GM18861 (cell line): ENCODE measurements around the gene GPR153.
"Not testable (repeated sequence)": the region's sequence is repeated elsewhere in the genome, so short reads cannot be mapped to it uniquely, and the experiment has no call there.

ENCODE experiments used
- ATAC-seq: cut with Tn5 transposase; IDR thresholded peaks from one replicate; pipeline ENCODE4 v1.9.1; 2021; ENCODE audit not compliant: unreplicated experiment

Gene GPR153

DNA sequence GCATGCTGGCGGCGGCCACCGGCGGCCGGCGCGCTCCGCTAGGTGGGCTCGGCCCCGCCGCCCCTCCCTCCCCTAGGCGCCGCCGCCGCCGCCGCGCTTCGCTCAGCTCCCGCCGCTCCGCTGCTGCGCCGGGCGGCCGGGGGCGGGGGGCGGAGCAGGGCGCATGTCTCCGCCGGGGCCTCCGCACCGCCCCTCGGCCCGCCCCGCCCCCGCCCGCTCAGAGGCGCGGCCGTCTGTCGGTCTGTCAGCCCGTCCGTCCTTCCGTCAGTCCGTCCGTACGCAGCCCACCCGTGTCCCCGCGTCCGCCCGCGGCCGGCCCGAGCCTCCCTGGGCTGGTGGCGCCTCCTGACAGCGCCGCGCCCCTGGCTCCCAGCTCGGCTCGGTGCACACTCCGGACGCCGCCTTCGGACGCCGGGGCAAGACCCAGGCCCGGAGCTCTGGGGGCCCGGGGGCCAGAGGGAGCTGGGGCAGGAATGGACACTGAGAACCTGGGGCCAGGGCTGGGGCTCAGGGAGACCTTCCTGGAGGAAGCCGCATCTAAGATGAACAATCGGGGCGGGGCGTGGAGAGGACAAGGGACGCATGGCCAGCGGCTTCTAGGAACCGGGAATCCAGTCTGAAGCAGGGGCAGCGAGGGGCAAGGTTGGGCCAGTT lies at the start of gene GPR153:
Gene GPR153, minus strand, starts transcription at position 138 of the 654 bp plus-strand sequence. CDS start 6,193 bp downstream, outside the sequence.
- no peak for ATAC-seq

DNA sequence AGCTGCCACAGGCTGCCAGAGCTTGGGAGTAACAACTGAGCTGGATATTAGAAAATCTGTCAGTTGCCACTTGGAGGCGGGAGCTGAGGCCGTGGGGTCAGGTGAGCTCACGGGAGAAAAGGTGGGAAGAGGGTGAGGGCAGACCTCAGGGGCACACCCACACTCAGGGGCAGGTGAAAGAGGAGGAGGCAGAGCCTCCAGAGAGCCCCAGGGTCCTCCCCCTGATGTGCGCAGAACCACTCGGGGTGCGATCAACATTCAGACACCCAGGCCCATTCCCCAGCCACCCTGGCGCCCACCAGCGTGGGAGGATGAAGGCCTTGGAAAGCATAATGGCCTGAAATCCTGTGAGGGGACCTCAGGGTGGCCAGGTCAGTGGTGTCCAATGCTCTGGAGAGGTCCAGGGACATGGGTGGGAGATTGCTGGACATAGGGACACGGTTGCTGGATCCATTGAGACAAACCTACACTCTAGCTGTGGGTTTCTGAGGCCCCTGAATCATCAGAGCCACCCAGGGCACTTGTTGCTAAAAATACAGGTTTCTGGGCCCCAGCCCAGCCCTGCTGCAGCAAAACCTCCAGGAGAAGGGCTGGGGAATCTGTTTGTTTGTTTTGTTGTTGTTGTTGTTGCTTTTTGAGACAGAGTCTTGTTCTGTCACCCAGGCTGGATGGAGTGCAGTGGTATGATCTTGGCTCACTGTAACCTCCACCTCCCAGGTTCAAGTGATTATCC lies 49.4 kb upstream of the GPR153 start:
- no peak for ATAC-seq

DNA sequence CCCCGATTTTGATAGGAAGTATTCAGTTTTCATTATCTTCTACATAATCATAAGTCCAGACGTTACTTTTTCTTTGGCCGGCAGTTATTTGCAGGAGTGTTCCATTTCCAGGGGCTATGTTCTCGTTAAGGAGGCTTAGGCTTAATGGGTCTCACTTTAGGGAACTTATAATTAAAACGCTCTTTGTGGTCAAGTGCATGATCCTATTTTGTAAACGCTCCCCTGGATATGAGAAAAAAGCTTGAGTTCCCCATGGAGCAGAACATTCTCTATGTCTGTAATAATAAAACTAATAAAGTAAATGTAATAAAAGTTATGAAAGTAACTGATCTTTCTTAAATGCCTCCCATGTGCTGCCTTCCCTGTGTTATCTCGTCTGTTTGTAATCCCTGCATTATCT lies 48.7 kb upstream of the GPR153 start:
- no peak for ATAC-seq

DNA sequence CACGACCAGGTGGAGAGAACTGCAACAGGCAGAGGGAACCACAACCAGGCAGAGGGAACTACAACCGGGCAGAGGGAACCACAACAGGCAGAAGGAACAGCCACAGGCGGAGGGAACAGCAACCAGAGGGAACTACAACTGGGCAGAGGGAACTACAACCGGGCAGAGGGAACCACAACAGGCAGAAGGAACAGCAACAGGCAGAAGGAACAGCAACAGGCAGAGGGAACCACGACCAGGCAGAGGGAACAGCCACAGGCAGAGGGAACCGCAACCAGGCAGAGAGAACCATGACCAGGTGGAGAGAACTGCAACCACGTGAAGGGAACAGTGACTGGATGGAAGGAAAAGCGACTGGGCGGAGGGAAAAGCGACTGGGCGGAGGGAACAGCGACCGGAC lies 47.6 kb upstream of the GPR153 start:
- no peak for ATAC-seq

DNA sequence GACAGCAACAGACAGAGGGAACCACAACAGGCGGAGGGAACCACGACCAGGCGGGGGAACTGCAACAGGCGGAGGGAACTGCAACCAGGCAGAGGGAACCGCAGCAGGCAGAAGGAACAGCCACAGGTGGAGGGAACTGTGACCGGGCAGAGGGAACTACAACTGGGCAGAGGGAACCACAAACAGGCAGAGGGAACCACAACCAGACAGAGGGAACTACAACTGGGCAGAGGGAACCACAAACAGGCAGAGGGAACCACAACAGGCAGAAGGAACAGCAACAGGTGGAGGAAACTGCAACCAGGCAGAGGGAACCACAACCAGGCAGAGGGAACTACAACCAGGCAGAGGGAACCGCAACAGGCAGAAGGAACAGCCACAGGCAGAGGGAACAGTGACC lies 46.8 kb upstream of the GPR153 start:
- not testable (repeated sequence) for ATAC-seq

DNA sequence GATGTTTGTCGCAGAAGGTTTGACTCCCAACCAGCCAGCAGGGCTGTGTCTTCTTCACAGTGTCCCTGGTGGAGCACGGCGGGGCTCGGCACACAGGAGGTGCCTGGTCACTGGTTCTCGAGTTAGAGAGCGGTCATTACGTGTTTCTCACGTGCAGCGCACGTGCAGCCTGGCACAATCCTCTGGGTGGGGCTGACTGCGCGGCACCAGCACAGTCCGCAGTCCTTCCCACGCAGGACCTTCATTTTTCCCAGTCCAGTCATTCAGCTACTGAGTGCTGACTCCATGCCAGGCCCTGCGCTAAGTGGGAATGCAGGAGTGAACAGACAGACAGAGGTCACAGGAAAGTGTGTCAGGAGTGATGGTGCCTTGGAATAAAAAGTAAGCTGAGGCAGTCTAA lies 46.2 kb upstream of the GPR153 start:
- no peak for ATAC-seq

DNA sequence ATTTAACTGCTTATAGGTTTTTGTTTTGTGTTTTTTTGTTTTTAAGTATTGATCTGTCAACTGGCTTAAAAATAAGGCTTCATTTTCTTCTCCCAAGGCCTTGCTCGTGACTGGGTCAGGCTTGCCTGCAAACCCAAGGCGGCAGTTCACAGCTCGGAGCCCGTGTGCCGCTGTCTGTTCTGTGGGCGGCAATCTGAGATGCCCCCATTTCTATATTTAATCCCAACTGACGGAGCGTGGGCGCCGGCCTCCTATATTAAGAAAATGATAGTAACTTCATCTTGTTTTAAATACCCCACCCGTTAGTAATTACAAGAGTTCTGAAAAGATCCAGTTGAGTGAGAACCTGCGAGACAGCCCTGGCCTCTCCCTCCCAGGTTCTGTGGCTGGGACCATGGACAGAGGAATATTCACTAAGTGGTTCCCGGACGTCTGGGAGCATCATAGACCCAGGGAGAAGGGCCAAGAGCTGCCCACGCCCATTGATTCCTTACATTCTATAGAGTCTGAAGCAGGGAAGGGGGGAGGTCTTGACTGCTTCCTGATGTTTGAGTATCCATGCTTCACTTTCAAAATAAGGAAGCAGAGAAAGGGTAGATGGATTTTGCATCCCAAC lies 42.6 kb upstream of the GPR153 start:
- ATAC-seq: no peak

DNA sequence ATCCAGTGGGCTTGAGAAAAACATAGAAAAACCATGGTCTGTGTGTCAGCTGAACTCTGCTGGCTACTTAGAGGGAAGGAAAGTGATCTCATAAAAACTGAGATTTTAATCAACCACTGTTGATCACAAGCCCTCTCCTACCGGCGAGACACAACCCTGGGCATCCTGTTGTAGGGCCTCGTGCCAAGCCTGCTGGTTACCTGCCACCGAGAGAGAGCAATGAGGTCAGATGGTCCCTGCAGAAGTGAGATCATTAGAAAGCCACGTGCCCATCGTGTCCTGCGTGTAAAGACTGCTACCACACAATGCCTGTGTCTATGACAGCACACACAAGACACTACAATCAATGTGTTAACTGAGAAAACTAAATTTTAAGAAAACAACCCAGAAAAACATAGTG lies 41.7 kb upstream of the GPR153 start:
- no peak for ATAC-seq

DNA sequence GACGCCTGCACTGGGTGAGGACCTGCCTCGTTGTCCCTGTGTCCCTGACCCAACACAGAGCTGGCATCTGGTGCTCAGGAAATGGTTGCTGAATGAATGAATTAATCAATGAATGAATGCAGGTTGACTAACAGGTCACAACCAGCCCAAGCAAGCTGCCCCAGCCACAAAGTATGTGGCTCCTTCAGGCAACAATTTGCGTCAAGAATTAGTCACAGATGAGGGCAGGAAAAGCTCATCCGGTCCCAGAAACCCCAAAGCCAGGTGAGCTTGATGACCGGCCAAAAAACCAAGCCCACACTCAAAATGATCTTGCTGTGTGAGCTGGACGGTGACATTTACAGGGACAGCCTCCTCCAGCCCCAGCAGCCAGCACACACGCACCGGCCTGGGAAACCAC lies 40.6 kb upstream of the GPR153 start:
- ATAC-seq: no peak

DNA sequence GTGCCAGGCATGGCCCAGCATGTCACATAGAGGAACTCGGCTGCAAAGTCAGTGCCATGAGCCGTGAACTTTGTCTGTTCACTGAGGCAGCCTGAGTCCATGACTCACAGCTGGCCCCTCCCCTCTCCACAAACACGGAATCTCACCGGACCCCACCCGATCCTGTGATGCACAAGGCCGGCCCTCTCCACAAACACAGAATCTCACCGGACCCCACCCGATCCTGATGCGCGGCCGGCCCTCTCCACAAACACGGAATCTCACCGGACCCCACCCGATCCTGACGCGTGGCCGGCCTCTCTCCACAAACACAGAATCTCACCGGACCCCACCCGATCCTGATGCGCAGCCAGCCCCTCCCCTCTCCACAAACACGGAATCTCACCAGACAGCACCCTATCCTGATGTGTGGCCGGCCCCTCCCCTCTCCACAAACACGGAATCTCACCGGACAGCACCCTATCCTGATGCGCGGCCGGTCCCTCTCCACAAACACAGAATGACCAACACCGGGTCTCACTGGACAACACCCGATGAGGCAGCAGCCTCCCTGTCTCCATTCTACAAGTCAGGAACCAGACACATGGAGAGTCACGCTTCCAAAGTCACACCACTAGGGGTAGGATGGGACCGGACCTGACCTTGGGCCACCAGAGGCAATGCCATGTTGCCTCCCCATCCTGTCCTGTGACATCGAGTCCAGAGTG lies 39.6 kb upstream of the GPR153 start:
- ATAC-seq: no peak

DNA sequence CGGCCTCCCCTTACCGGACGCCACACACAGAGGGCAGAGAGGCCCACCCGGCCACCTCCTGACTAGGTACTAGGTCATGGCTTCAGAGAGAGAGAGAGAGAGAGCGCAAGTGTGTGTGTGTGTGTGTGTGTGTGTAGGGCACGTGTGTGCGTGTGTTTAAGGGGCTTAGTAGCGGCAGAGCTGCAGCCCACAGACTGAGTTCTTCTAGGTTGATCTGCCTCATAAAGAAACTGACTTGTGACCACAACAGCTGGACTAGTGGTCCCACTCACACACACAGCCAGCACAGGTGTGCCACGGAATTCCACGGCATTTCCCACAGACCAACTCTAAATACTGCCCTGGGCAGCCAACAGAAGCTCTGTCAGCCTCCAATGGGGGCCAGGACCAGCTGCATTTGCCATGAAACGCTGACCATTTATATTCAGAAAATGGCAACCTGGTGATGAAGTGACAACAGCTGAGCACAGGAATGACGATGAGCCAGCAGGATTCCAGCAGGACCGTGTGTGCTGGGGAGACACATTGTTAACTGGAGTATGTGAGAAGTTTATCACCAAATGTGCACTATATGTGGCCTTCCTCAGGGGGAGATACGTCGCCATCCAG lies 38.8 kb upstream of the GPR153 start:
- no peak for ATAC-seq

DNA sequence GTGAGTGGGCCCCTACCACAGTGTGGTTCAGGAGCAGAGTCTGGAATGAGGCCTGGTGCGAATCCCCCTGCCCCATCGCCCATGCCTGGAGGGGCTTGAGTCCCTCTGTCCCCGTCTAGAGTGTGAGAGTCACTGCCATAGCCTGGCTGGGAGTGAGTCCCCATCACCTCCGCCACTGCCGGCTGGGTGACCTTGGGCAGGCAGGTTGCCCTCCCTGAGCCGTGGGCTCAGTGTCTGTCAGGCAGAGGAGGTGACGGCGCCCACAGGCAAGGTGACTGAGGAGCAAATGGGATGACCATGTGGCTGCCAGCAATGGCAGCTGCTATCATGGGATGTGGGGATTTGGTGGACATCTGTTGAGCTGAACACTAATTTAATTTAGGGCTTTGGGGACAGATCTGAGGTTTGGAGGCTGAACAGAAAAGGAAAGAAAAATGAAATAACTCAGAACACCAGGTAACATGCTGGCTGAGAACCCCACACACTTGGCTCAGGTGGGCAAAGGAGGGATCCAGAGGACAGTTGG lies 38.1 kb upstream of the GPR153 start:
- no peak for ATAC-seq

DNA sequence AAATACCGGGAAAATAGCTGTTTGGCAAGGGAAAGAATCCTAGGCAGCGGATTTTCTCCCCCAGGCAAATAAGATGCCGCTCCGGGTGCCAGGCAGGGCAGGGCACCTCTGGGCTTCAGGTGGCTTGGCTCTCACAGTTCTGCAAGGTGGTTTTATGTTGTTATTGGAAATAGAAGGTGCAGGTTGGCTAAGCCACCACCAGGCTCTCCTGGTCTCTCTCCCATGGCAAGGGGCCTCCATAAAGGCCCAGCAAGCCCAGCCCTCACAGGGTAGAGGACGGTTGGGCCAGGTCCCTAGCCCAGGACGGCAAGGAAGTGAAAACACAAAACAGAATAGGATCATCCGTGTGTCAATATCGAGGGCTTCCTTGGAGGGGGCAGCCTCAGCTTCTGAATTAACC lies 37.6 kb upstream of the GPR153 start:
- ATAC-seq: no peak

DNA sequence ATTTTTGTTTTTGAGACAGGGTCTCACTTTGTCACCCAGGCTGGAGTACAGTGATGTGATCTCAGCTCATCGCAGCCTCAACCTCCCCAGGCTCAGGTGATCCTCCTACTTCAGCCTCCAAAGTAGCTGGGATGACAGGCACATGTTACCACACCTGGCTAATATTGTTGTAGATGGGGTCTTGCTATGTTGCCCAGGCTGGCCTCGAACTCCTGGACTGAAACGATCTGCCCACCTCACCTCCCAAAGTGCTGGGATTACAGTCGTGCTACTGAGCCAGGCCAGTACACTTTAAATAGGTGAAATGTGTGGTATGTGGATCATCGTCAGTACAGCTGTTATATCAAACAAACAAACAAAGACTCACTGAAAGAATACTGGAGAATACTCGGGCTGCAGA lies 35.0 kb upstream of the GPR153 start:
- ATAC-seq: no peak

DNA sequence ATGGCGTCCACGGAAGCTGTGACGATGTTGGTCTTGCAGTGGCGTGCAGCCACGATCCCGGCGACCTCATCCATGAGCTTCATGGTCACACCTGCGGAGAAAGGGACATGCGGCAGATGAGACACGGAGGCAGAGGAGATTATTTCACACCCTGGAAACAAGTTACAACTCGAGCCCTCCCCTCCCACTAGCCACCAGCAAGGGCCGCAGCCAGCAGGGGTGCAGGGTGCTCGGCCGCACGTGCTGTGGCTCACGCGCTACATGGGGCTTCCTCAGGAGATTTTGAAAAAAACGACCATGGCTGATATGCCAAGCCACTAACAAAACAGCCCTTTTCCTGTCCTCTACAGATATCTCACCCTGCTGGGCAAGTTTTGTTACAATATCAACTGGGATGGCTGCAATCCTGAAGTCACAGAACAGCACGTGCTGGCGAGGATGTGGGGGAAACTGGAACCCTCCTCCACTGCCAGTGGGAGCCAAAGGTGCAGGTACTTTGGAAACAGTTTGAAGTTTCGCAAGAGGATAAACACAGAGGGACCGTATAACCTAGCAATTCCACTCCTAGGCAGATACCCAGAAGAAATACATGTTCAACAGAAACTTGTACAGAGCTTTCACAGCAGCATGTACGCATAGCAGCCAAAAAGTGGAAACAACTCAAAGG lies 34.1 kb upstream of the GPR153 start:
- no peak for ATAC-seq

DNA sequence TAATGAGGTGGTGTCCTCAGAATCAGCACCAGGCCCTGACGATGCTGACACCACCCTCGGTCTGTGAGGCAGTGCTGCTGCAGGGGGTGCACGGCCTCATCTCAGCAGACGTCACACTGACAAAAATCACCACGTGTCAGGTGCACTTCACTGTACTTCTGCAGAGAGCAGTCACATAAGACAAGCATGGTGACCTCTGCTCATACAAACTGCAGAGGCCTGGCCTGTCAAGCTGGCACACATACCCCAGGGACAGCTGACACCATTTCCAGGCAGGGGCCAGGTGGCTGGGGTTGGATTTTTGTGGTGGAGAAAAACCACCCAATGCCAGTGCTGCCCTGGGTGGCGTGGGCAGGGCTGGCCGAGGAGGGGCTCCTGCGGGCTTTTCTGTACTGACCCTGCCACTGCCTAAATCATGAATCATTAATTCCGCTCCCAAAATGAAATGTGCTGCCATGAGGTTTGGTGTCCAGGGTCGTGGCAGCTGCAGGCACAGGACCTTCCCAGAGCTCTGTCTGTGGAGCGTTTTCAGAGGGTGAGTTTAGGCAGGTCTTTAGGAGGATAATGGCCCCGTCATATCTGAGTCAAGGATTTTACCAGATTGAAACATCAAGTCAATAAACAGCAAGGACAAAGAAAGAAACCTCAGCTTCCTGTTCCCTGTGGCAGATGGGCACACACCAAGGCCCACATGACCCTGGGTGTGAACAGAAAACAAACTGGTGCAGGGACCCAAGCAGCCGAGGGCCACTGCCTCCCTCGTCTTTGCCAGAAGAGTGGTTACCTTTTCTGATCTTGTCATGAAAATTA lies 33.4 kb upstream of the GPR153 start:
- no peak for ATAC-seq

DNA sequence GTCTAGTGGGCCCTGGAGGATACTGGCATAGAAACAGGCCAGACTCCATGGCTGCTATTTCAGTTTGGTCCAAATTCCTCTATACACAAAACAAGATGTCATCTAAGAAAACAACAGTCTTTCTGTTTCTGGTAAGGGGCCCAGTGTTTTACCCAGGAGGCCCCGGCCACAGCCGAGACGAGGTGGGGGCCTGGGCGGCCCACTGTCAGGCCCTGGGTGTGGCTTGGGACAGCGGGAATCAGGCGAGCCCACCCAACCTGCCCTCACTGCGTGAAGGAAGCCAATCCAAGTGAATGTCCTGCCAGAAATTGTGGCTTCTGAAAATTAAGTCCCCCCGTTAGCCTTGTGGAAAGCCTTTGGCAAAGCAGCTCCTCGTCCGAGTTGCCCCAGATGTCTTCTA lies 31.2 kb upstream of the GPR153 start:
- no peak for ATAC-seq

DNA sequence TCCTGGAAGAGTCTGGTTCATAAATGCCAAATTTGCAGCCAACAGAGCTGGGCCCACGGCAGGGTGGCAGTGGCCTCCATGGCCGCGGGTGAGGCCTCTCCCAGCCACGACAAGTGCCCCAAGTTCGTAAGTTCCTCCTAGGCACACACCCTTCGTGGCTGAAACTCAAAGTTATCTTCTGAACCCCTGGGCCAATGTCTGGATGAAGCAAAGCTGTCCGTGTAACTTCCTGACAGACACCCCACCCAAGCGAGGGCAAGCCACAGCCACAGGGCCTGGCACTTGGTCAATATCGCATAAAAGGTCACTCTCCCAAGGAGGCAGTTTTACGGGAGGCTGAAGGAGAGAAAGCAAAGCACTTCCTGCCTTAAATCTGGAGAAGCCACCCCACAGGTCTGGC lies 27.8 kb upstream of the GPR153 start:
- no peak for ATAC-seq

DNA sequence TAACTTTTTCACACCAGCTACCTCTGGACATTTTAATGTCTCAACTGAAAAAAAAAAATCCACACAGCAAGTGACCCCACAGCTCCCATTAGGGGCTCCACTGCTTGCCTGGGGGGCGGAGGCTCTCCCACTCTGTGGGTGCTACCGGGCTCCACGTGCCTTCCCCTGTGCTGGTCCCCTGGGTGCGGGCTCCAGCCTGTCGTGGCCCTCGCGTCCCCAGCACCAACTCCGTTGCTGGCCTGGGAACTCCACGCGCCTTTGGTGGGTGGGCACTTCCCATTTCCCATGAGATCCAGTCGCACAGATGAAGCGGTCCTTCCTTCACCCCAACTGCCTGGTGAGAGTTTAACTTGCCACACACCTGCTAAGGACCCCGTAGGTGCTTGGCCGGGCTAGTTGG lies 27.1 kb upstream of the GPR153 start:
- ATAC-seq: no peak

DNA sequence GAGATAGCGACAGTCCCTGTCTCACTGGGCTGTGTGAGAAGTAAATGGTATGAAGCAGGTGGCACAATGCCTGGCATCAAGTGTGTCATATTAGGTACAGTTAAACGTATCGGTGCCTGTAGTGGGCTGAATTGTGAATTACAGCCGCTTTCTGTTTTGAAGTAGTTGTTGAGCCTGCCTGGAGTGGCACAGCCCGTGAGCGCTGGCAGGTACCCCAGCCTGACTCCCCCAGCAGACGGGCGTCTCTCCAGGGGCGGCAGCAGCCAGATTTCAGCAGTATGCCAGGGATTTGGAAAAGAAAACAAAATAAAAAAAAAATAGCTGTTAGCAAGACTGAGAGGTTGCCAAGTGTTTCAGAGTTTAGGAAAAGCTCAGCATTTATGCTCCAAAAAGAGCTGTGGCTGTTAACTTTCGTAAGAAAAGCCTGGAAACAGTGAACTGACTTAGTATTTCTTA lies 26.6 kb upstream of the GPR153 start:
- ATAC-seq: no peak
